GM23248 (cell line): ENCODE results near the gene CFAP58. TPM values are rescaled to one million over a fixed set of nuclear protein-coding genes. Genes with fewer than 3 reads are reported as not detected.

Experiments
- DNase-seq: peaks from one replicate; pipeline ENCODE4 v3.0.0-alpha.2; 2015
- H2AFZ ChIP-seq: fragments of 200-600 bp; sonication (generic); 2 replicates; pipeline ENCODE4 v1.6.1; 2016; ENCODE audit warnings: antibody characterized with exemption
- H3F3A ChIP-seq: fragments of 200-600 bp; sonication (generic); 2 replicates; pipeline ENCODE4 v1.6.1; 2016; ENCODE audit warnings: mild to moderate bottlenecking, antibody characterized with exemption, mixed run types; ENCODE audit not compliant: insufficient read depth
- H3K27ac ChIP-seq: fragments of 200-600 bp; sonication (generic); 2 replicates; pipeline ENCODE4 v1.5.1; 2016; ENCODE audit warnings: mild to moderate bottlenecking
- H3K27me3 ChIP-seq: fragments of 200-600 bp; sonication (generic); replicated peaks from 2 replicates; pipeline ENCODE4 v1.6.1; 2016; ENCODE audit warnings: mild to moderate bottlenecking; ENCODE audit not compliant: insufficient read depth
- H3K36me3 ChIP-seq: fragments of 200-600 bp; sonication (generic); 2 replicates; pipeline ENCODE4 v1.6.1; 2016; ENCODE audit warnings: low read depth, mild to moderate bottlenecking
- H3K4me1 ChIP-seq: fragments of 200-600 bp; sonication (generic); 2 replicates; pipeline ENCODE4 v1.6.1; 2016; ENCODE audit warnings: mild to moderate bottlenecking; ENCODE audit not compliant: insufficient read depth
- H3K4me2 ChIP-seq: fragments of 200-600 bp; sonication (generic); one replicate; pipeline ENCODE4 v1.6.1; 2016; ENCODE audit warnings: mild to moderate bottlenecking; ENCODE audit not compliant: unreplicated experiment
- H3K4me3 ChIP-seq: fragments of 200-600 bp; sonication (generic); 2 replicates; pipeline ENCODE4 v1.5.1; 2016; ENCODE audit warnings: mild to moderate bottlenecking
- H3K79me2 ChIP-seq: fragments of 200-600 bp; sonication (generic); 2 replicates; pipeline ENCODE4 v1.6.1; 2016; ENCODE audit warnings: mild to moderate bottlenecking; ENCODE audit not compliant: insufficient read depth
- H3K9ac ChIP-seq: fragments of 200-600 bp; sonication (generic); 2 replicates; pipeline ENCODE4 v1.6.1; 2016; ENCODE audit warnings: mild to moderate bottlenecking
- H3K9me2 ChIP-seq: fragments of 200-600 bp; sonication (generic); 2 replicates; pipeline ENCODE4 v1.6.1; 2016; ENCODE audit warnings: mixed run types, mild to moderate bottlenecking, moderate library complexity; ENCODE audit not compliant: insufficient read depth
- H3K9me3 ChIP-seq: fragments of 200-600 bp; sonication (generic); one replicate; pipeline ENCODE4 v1.6.1; 2017; ENCODE audit warnings: low read depth
- H4K20me1 ChIP-seq: fragments of 200-600 bp; sonication (generic); 2 replicates; pipeline ENCODE4 v1.6.0; 2016; ENCODE audit not compliant: insufficient read depth
- EZH2 ChIP-seq: fragments of 200-600 bp; sonication (generic); IDR thresholded peaks from 2 replicates; pipeline ENCODE4 v1.6.1; 2018; ENCODE audit warnings: antibody characterized with exemption, mild to moderate bottlenecking; ENCODE audit not compliant: insufficient read depth, poor library complexity, severe bottlenecking
- EZH2phosphoT487 ChIP-seq: fragments of 200-600 bp; sonication (generic); IDR thresholded peaks from 2 replicates; pipeline ENCODE4 v1.6.1; 2018; ENCODE audit warnings: antibody characterized with exemption, moderate library complexity, mild to moderate bottlenecking, low read depth; ENCODE audit not compliant: insufficient read depth
- WGBS, 2 experiments: methylation state at CpG; one replicate each; pipeline ENCODE4 v1.1.6; 2015 to 2017; ENCODE audit warnings: low lambda C conversion rate in 2 of 2, low coverage in 1 of 2; ENCODE audit errors: missing lambda C conversion rate in 2 of 2; 5-methylcytosine and 5-hydroxymethylcytosine counted together
- in situ Hi-C: fragments of 300-500 bp; cut with MboI; formaldehyde crosslinking; loops from 2 replicates; pipeline ENCODE4 v1.15.0; 2020
- polyA plus RNA-seq: library from polyadenylated mRNA; unstranded; fragments of >200 nt; fragmentation: Nextera tagmentation; extraction: Ambion mirVana; gene quantifications from 2 replicates; pipeline ENCODE4 v1.2.1, GENCODE V29; 2016
- total RNA-seq: library from RNA; depleted of rRNA; stranded (reverse); fragments of >200 nt; shearing (Covaris generic); gene quantifications from 2 replicates; pipeline ENCODE4 v1.2.3, GENCODE V29; 2014

Gene CFAP58
- total and polyA plus RNA-seq, 2 experiments from 2014 or later: 0.22 to 0.30 TPM

GRCh38 chr10:104340111-104340526 is 13.5 kb upstream of the CFAP58 start:
- Histone ChIP-seq H3K9me2 (no peaks in the 10 kb centered on the region), H3K4me3 (peak overlapping the region; percentile 95), H3K9ac (peak overlapping the region; percentile 94), H3K4me1 (peaks cover 28% of the 10 kb centered on the region), H4K20me1 (no peaks in the 10 kb centered on the region), H3K79me2 (peaks cover 31% of the 10 kb centered on the region), H3K9me3 (no peaks in the 10 kb centered on the region), H2AFZ (no peak overlapping the region), H3K36me3 (no peaks in the 10 kb centered on the region), H3K27ac (peak overlapping the region; percentile 98), H3K4me2 (peak overlapping the region; percentile 94), H3F3A (peaks cover 20% of the 10 kb centered on the region; the same call in 1 of the 2 replicates), H3K27me3 (no peaks in the 10 kb centered on the region)
- TF ChIP-seq EZH2phosphoT487: no peak
- TF ChIP-seq EZH2: no peak
- in situ Hi-C loops: loop anchor here (10.0 kb wide), 1 partner anchor 45 kb away; no protein-coding TSS in a partner anchor
- no peak for DNase-seq
- 29 to 30% methylated on average over 4 of the region's 4 CpGs for WGBS, 2 experiments

GRCh38 chr10:104340641-104341040 is 13.0 kb upstream of the CFAP58 start:
- H3K27ac ChIP-seq: no peak overlapping the region
- peaks cover 26% of the 10 kb centered on the region for H3K79me2 ChIP-seq
- no peaks in the 10 kb centered on the region for H3K9me2 ChIP-seq
- no peak for DNase-seq
- H3K9ac ChIP-seq: no peak overlapping the region
- no peaks in the 10 kb centered on the region for H3K9me3 ChIP-seq
- in situ Hi-C loops: loop anchor here (10.0 kb wide), 1 partner anchor 46 kb away; no protein-coding TSS in a partner anchor
- no peak overlapping the region for H3K4me3 ChIP-seq
- H3K36me3 ChIP-seq: no peaks in the 10 kb centered on the region
- H3F3A ChIP-seq: peaks cover 20% of the 10 kb centered on the region; the same call in 1 of the 2 replicates
- H2AFZ ChIP-seq: no peak overlapping the region
- H4K20me1 ChIP-seq: no peaks in the 10 kb centered on the region
- TF ChIP-seq EZH2 (no peak), EZH2phosphoT487 (no peak)
- WGBS, 2 experiments: 95 to 100% methylated on average over 4 of the region's 4 CpGs
- H3K27me3 ChIP-seq: no peaks in the 10 kb centered on the region
- peaks cover 27% of the 10 kb centered on the region for H3K4me1 ChIP-seq
- H3K4me2 ChIP-seq: no peak overlapping the region

- peak; percentile 38 for DNase-seq
- H3K79me2 ChIP-seq: peaks cover 2% of the 10 kb centered on the region
- peak overlapping the region; percentile 11; the same call in 1 of the 2 replicates for H3K27ac ChIP-seq
- H3K4me1 ChIP-seq: peaks cover 20% of the 10 kb centered on the region
- H3K9ac ChIP-seq: no peak overlapping the region
- peaks cover 20% of the 10 kb centered on the region; the same call in 1 of the 2 replicates for H3F3A ChIP-seq
- H4K20me1 ChIP-seq: no peaks in the 10 kb centered on the region
- H3K4me3 ChIP-seq: no peak overlapping the region
- 35 to 42% methylated on average over 3 of the region's 3 CpGs for WGBS, 2 experiments
- H3K4me2 ChIP-seq: peak overlapping the region; percentile 10
- no peaks in the 10 kb centered on the region for H3K36me3 ChIP-seq
- H3K9me2 ChIP-seq: no peaks in the 10 kb centered on the region
- no peaks in the 10 kb centered on the region for H3K9me3 ChIP-seq
- H2AFZ ChIP-seq: no peak overlapping the region
- in situ Hi-C loops: loop anchor here (10.0 kb wide), 1 partner anchor 48 kb away; no protein-coding TSS in a partner anchor
- TF ChIP-seq EZH2phosphoT487 (no peak), EZH2 (no peak)
- no peaks in the 10 kb centered on the region for H3K27me3 ChIP-seq
Observed at GRCh38 chr10:104342941-104343411, 10.7 kb upstream of the CFAP58 start.

GRCh38 chr10:104344219-104344618 is 9.4 kb upstream of the CFAP58 start:
- Histone ChIP-seq H3K27ac (no peak overlapping the region), H3F3A (peaks cover 18% of the 10 kb centered on the region), H3K4me3 (no peak overlapping the region), H2AFZ (no peak overlapping the region), H3K27me3 (no peaks in the 10 kb centered on the region), H3K9me2 (no peaks in the 10 kb centered on the region), H3K4me1 (peaks cover 18% of the 10 kb centered on the region), H3K36me3 (no peaks in the 10 kb centered on the region), H3K9me3 (no peaks in the 10 kb centered on the region), H3K79me2 (no peaks in the 10 kb centered on the region), H3K9ac (no peak overlapping the region), H4K20me1 (no peaks in the 10 kb centered on the region), H3K4me2 (no peak overlapping the region)
- DNase-seq: no peak
- 91 to 100% methylated on average over 1 of the region's 1 CpG for WGBS, 2 experiments
- TF ChIP-seq EZH2phosphoT487 (no peak), EZH2 (no peak)
- in situ Hi-C loops: loop anchor here (10.0 kb wide), 1 partner anchor 49 kb away; no protein-coding TSS in a partner anchor
